BE2C (cell line): Measurements from ENCODE around the gene ZNF267.
"Not testable (repeated sequence)": the region's sequence is repeated elsewhere in the genome, so short reads cannot be mapped to it uniquely, and the experiment has no call there.

Experiments used
- DNase-seq: peaks from one replicate; pipeline ENCODE4 v3.0.0-alpha.2; 2020
- H3K27me3 ChIP-seq: fragments of 250-450 bp; sonication (Bioruptor Pico); 2 replicates; pipeline ENCODE4 v1.5.1; 2020; ENCODE audit warnings: mild to moderate bottlenecking
- H3K36me3 ChIP-seq: fragments of 250-450 bp; sonication (Bioruptor Pico); 2 replicates; pipeline ENCODE4 v1.5.1; 2020; ENCODE audit warnings: mild to moderate bottlenecking
- H3K4me1 ChIP-seq: fragments of 250-450 bp; sonication (Bioruptor Pico); 2 replicates; pipeline ENCODE4 v1.5.1; 2020
- H3K4me3 ChIP-seq: 2 replicates; pipeline ENCODE4 v1.5.1; 2011; ENCODE audit warnings: low read depth, low read length
- H3K9me3 ChIP-seq: fragments of 250-450 bp; sonication (Bioruptor Pico); 2 replicates; pipeline ENCODE4 v1.5.1; 2020
- TF ChIP-seq, protein P1 (sequence below): IDR thresholded peaks from 2 replicates; pipeline ENCODE4 v1.5.1; 2012; ENCODE audit warnings: mild to moderate bottlenecking, low read depth, low read length

The ZNF267 gene

DNA sequence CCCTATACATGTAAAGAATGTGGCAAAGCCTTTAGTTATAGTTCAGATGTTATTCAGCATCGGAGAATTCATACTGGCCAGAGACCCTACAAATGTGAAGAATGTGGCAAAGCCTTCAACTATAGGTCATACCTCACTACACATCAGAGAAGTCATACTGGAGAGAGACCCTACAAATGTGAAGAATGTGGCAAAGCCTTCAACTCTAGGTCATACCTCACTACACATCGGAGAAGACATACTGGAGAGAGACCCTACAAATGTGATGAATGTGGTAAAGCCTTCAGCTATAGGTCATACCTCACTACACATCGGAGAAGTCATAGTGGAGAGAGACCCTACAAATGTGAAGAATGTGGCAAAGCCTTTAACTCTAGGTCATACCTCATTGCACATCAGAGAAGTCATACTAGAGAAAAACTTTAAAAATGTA, 42.5 kb downstream of the ZNF267 start:
- H3K36me3 ChIP-seq = peaks cover 20% of the 10 kb centered on the region
- DNase-seq = no peak
- H3K4me3 ChIP-seq = no peak overlapping the region
- no peaks in the 10 kb centered on the region for H3K27me3 ChIP-seq
- no peaks in the 10 kb centered on the region for H3K4me1 ChIP-seq
- TF ChIP-seq, protein P1, sequence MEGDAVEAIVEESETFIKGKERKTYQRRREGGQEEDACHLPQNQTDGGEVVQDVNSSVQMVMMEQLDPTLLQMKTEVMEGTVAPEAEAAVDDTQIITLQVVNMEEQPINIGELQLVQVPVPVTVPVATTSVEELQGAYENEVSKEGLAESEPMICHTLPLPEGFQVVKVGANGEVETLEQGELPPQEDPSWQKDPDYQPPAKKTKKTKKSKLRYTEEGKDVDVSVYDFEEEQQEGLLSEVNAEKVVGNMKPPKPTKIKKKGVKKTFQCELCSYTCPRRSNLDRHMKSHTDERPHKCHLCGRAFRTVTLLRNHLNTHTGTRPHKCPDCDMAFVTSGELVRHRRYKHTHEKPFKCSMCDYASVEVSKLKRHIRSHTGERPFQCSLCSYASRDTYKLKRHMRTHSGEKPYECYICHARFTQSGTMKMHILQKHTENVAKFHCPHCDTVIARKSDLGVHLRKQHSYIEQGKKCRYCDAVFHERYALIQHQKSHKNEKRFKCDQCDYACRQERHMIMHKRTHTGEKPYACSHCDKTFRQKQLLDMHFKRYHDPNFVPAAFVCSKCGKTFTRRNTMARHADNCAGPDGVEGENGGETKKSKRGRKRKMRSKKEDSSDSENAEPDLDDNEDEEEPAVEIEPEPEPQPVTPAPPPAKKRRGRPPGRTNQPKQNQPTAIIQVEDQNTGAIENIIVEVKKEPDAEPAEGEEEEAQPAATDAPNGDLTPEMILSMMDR = no peak
- H3K9me3 ChIP-seq = no peaks in the 10 kb centered on the region

DNA sequence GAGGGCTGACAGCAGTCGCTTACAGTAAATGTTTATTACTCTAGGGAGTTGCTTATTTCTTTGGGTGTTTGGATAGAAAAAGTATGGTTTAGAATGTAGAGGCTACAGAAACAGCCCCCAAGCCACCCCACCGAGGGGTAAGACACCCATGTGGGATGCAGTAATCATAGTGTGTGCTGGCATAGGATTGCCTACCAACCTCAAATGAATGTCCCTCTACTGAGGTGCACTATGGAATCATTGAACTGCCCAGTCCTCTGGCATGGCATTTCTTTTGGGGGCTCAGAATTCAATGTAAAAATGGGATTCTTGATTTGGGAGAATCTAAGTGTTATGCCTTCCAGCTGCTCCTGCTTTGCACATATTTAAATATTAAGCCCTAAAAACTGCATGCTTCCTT, 46.8 kb downstream of the ZNF267 start:
- Histone ChIP-seq H3K9me3 (no peaks in the 10 kb centered on the region), H3K4me3 (no peak overlapping the region), H3K27me3 (no peaks in the 10 kb centered on the region), H3K36me3 (peaks cover 2% of the 10 kb centered on the region), H3K4me1 (no peaks in the 10 kb centered on the region)
- no peak for DNase-seq
- TF ChIP-seq, protein P1 = no peak

- DNase-seq, H3K4me3 ChIP-seq, H3K9me3 ChIP-seq, H3K36me3 ChIP-seq, H3K27me3 ChIP-seq, H3K4me1 ChIP-seq: not testable (repeated sequence)
These were observed 78.2 kb downstream of the ZNF267 start for GRCh38 chr16:31951806-31952205.

DNA sequence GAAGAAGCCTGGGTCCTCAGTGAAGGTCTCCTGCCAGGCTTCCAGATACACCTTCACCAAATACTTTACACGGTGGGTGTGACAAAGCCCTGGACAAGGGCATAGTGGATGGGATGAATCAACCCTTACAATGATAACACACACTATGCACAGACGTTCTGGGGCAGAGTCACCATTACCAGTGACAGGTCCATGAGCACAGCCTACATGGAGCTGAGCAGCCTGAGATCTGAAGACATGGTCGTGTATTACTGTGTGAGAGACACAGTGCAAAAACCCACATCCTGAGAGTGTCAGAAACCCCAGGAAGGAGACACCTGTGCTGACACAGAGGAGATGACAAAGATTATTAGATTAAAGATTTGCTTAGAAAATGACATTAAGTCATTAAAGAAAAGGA, 78.6 kb downstream of the ZNF267 start:
- H3K4me1 ChIP-seq, H3K4me3 ChIP-seq, DNase-seq, H3K27me3 ChIP-seq, H3K36me3 ChIP-seq, H3K9me3 ChIP-seq: not testable (repeated sequence)

DNA sequence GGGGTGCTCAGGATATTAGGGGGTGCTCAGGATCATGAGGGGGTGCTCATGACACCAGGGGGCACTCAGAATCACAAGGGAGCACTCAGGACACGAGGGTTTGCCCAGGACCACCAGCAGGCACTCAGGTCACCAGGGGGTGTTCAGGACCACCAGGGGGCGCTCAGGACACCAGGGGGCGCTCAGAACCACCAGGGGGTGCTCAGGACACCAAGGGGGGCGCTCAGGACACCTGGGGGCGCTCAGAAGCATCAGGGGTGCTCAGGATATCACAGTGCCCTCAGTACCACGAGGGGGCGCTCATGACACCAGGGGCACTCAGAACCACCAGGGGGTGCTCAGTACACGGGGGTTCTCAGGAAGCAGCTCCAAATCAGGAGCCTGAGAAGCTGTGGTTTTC, 82.6 kb downstream of the ZNF267 start:
- TF ChIP-seq, protein P1 = peak; percentile 27; the same call in 1 of the 2 replicates
- not testable (repeated sequence) for H3K4me3 ChIP-seq, DNase-seq, H3K9me3 ChIP-seq, H3K27me3 ChIP-seq, H3K4me1 ChIP-seq, H3K36me3 ChIP-seq

DNA sequence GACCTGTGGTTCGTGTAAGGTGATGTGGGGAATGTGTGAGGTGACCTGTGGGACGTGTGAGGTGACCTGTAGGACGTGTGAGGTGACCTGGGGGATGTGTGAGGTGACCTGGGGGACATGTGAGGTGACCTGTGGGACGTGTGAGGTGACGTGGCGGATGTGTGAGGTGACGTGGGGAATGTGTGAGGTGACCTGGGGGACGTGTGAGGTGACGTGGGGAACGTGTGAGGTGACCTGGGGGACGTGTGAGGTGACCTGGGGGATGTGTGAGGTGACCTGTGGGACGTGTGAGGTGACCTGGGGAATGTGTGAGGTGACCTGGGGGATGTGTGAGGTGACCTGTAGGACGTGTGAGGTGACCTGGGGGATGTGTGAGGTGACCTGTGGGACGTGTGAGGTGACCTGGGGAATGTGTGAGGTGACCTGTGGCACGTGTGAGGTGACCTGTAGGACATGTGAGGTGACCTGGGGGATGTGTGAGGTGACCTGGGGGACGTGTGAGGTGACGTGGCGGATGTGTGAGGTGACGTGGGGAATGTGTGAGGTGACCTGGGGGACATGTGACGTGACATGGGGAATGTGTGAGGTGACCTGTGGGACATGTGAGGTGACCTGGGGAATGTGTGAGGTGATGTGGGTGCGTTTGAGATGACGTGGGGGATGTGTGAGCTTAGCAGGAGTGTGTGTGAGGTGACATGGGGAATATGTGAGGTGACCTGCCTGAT, 86.7 kb downstream of the ZNF267 start:
- not testable (repeated sequence) for H3K4me3 ChIP-seq, H3K9me3 ChIP-seq, H3K36me3 ChIP-seq, DNase-seq, H3K27me3 ChIP-seq, H3K4me1 ChIP-seq
